Measurements from ENCODE around the gene ARID1A.
"Not testable (repeated sequence)": the region's sequence is repeated elsewhere in the genome, so short reads cannot be mapped to it uniquely, and the experiment has no call there.

Gene ARID1A

DNA sequence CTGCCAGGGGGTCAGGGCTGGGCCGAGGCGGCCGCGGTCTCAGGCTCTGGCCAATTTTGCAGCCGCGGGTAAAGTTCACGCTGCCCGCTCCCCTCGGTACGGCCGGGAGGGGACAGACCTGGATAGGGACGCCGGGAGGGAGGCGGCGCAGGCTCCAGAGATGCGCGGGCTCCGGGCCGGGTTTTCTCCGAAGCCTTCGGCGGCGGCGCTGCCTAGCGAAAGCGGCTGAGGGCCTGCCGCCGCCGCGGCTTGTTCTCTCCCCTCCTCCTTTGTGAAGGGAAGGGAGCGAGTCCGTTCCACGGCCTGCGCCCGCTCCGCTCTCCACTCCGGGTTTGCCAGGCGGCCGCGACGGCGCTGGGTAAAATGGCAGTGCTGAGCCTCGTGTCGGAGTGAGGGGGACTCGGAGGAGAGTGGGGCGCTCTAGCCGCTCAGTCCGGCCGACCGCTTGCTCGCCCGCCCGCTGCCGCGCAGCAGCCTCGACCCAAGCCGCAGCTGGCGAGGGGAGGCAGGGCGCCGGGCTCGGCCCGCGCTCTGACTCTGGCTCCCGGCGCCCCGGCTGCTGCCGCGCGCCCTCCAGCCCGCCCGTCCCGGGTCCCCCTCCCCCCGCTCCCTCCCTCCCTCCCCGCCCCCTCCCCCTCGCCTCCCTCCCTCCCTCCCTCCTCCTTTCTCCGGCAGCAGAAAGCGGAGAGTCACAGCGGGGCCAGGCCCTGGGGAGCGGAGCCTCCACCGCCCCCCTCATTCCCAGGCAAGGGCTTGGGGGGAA is at the start of gene ARID1A:
Gene ARID1A (plus strand): TSS at position 660 of the 763 bp plus-strand sequence. CDS start 389 bp downstream, outside the sequence.
- TF ChIP-seq, protein P1, sequence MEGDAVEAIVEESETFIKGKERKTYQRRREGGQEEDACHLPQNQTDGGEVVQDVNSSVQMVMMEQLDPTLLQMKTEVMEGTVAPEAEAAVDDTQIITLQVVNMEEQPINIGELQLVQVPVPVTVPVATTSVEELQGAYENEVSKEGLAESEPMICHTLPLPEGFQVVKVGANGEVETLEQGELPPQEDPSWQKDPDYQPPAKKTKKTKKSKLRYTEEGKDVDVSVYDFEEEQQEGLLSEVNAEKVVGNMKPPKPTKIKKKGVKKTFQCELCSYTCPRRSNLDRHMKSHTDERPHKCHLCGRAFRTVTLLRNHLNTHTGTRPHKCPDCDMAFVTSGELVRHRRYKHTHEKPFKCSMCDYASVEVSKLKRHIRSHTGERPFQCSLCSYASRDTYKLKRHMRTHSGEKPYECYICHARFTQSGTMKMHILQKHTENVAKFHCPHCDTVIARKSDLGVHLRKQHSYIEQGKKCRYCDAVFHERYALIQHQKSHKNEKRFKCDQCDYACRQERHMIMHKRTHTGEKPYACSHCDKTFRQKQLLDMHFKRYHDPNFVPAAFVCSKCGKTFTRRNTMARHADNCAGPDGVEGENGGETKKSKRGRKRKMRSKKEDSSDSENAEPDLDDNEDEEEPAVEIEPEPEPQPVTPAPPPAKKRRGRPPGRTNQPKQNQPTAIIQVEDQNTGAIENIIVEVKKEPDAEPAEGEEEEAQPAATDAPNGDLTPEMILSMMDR (conservative IDR thresholded peaks at IDR 0.05; ENCODE audit: low read length), result no peak
- no peak for TF ChIP-seq EZH2phosphoT487 (IDR thresholded peaks at IDR 0.05; ENCODE audit: borderline replicate concordance)
- Histone ChIP-seq H3K27me3 (ENCODE audit: insufficient read depth, low read length, poor library complexity, severe bottlenecking) (peaks cover 9% of the 10 kb centered on the region), H2AFZ (ENCODE audit: low read length) (peak within 1 kb of the TSS; percentile 47), H3K4me1 (ENCODE audit: insufficient read depth, low read length, poor library complexity, severe bottlenecking) (peaks cover 60% of the 10 kb centered on the region), H3K4me3 (ENCODE audit: low read length, poor library complexity, severe bottlenecking) (peak within 1 kb of the TSS; percentile 80), H3K9me2 (replicated peaks; ENCODE audit: low read depth, low read length) (no peaks in the 10 kb centered on the region), H3K9ac (ENCODE audit: low read depth, low read length, poor library complexity, severe bottlenecking) (peak within 1 kb of the TSS; percentile 96), H3K4me2 (ENCODE audit: low read depth, low read length, poor library complexity, severe bottlenecking) (peak within 1 kb of the TSS; percentile 92), H3K36me3 (ENCODE audit: insufficient read depth, low read length) (no peaks in the 10 kb centered on the region), H3F3A (ENCODE audit: low read depth) (peaks cover 9% of the 10 kb centered on the region; the same call in 1 of the 2 replicates), H3K79me2 (ENCODE audit: insufficient read depth, low read length) (peaks cover 60% of the 10 kb centered on the region), H3K9me3 (ENCODE audit: insufficient read depth, low read depth, low read length) (no peaks in the 10 kb centered on the region), H4K20me1 (ENCODE audit: insufficient read depth, low read length, poor library complexity, severe bottlenecking) (peaks cover 27% of the 10 kb centered on the region)

DNA sequence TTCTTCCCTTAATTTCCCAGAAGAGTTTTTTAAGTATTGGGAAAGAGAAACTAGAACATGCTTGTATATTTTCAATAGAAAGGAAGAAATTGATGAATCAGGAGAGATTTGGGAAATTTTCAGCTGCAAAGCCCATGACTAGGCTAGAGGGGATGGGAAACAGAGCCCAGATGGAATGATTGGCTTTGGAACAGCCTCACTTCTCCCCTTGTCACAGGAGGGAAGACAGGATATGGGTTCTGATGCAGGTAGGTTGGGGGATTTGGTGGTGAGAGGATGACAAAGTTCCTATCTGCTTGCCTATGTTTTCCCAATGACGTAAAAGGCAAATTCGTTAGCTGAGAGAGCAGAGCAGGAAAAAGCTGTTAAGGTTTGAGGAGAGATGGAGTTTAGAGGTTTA is 31.0 kb upstream of the ARID1A start:
- no peaks in the 10 kb centered on the region for H4K20me1 ChIP-seq (ENCODE audit: insufficient read depth, low read length, poor library complexity, severe bottlenecking)
- H3K79me2 ChIP-seq (ENCODE audit: insufficient read depth, low read length), result no peaks in the 10 kb centered on the region
- H3K36me3 ChIP-seq (ENCODE audit: insufficient read depth, low read length), result no peaks in the 10 kb centered on the region
- H2AFZ ChIP-seq (ENCODE audit: low read length), result no peak overlapping the region
- H3K9ac ChIP-seq (ENCODE audit: low read depth, low read length, poor library complexity, severe bottlenecking), result no peak overlapping the region
- TF ChIP-seq EZH2phosphoT487 (IDR thresholded peaks at IDR 0.05; ENCODE audit: borderline replicate concordance), result no peak
- TF ChIP-seq, protein P1 (conservative IDR thresholded peaks at IDR 0.05; ENCODE audit: low read length), result no peak
- H3K4me3 ChIP-seq (ENCODE audit: low read length, poor library complexity, severe bottlenecking), result no peak overlapping the region
- H3K9me3 ChIP-seq (ENCODE audit: insufficient read depth, low read depth, low read length), result no peaks in the 10 kb centered on the region
- no peaks in the 10 kb centered on the region for H3K9me2 ChIP-seq (replicated peaks; ENCODE audit: low read depth, low read length)
- H3F3A ChIP-seq (ENCODE audit: low read depth), result no peaks in the 10 kb centered on the region
- no peaks in the 10 kb centered on the region for H3K27me3 ChIP-seq (ENCODE audit: insufficient read depth, low read length, poor library complexity, severe bottlenecking)
- H3K4me2 ChIP-seq (ENCODE audit: low read depth, low read length, poor library complexity, severe bottlenecking), result no peak overlapping the region
- no peaks in the 10 kb centered on the region for H3K4me1 ChIP-seq (ENCODE audit: insufficient read depth, low read length, poor library complexity, severe bottlenecking)

GRCh38 chr1:26666855-26667254 is 29.0 kb upstream of the ARID1A start:
- Histone ChIP-seq H3K4me3 (ENCODE audit: low read length, poor library complexity, severe bottlenecking) (no peak overlapping the region), H3K9ac (ENCODE audit: low read depth, low read length, poor library complexity, severe bottlenecking) (no peak overlapping the region), H3K36me3 (ENCODE audit: insufficient read depth, low read length) (no peaks in the 10 kb centered on the region), H3K4me1 (ENCODE audit: insufficient read depth, low read length, poor library complexity, severe bottlenecking) (no peaks in the 10 kb centered on the region), H3K79me2 (ENCODE audit: insufficient read depth, low read length) (no peaks in the 10 kb centered on the region), H3K9me2 (replicated peaks; ENCODE audit: low read depth, low read length) (no peaks in the 10 kb centered on the region), H3F3A (ENCODE audit: low read depth) (no peaks in the 10 kb centered on the region), H3K27me3 (ENCODE audit: insufficient read depth, low read length, poor library complexity, severe bottlenecking) (no peaks in the 10 kb centered on the region), H4K20me1 (ENCODE audit: insufficient read depth, low read length, poor library complexity, severe bottlenecking) (no peaks in the 10 kb centered on the region), H3K4me2 (ENCODE audit: low read depth, low read length, poor library complexity, severe bottlenecking) (no peak overlapping the region), H3K9me3 (ENCODE audit: insufficient read depth, low read depth, low read length) (no peaks in the 10 kb centered on the region), H2AFZ (ENCODE audit: low read length) (no peak overlapping the region)
- no peak for TF ChIP-seq EZH2phosphoT487 (IDR thresholded peaks at IDR 0.05; ENCODE audit: borderline replicate concordance)
- TF ChIP-seq, protein P1 (conservative IDR thresholded peaks at IDR 0.05; ENCODE audit: low read length), result no peak

DNA sequence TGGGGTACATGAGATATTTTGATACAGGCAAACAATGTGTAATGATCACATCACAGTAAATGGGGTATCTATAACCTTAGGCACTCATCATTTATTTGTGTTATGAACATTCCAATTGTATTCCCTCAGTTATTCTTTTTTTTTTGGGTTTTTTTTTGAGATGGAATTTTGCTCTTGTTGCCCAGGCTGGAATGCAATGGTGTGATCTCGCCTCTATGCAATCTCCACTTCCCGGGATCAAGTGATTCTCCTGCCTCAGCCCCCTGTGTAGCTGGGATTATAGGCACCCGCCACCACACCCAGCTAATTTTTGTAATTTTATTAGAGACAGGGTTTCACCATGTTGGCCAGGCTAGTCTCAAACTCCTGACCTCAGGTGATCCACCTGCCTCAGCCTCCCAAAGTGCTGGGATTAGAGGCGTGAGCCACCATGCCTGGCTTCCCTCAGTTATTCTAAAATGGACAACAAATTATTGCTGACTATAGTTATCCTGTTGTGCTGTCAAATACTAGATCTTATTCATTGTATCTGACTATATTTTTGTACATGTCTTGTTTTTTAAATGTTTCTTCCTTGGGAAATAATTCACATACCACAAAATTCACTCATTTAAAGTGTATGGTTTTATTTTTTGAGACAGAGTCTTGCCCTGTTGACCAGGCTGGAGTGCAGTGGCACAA is 27.6 kb upstream of the ARID1A start:
- not testable (repeated sequence) for H3K9me3 ChIP-seq (ENCODE audit: insufficient read depth, low read depth, low read length); H2AFZ ChIP-seq (ENCODE audit: low read length); H4K20me1 ChIP-seq (ENCODE audit: insufficient read depth, low read length, poor library complexity, severe bottlenecking); H3K9me2 ChIP-seq (replicated peaks; ENCODE audit: low read depth, low read length); H3K27me3 ChIP-seq (ENCODE audit: insufficient read depth, low read length, poor library complexity, severe bottlenecking); H3K4me1 ChIP-seq (ENCODE audit: insufficient read depth, low read length, poor library complexity, severe bottlenecking); H3K4me3 ChIP-seq (ENCODE audit: low read length, poor library complexity, severe bottlenecking); H3K9ac ChIP-seq (ENCODE audit: low read depth, low read length, poor library complexity, severe bottlenecking); H3K36me3 ChIP-seq (ENCODE audit: insufficient read depth, low read length); H3F3A ChIP-seq (ENCODE audit: low read depth); H3K4me2 ChIP-seq (ENCODE audit: low read depth, low read length, poor library complexity, severe bottlenecking); H3K79me2 ChIP-seq (ENCODE audit: insufficient read depth, low read length)
